NCI-H1048 (cell line): ENCODE data around the gene SHANK3.
"Not testable (repeated sequence)": the region's sequence is repeated elsewhere in the genome, so short reads cannot be mapped to it uniquely, and the experiment has no call there.

Experiments used
- DNase-seq: peaks from one replicate; lab custom pipeline; 2025; lab: John Stamatoyannopoulos, UW

The SHANK3 gene

DNA sequence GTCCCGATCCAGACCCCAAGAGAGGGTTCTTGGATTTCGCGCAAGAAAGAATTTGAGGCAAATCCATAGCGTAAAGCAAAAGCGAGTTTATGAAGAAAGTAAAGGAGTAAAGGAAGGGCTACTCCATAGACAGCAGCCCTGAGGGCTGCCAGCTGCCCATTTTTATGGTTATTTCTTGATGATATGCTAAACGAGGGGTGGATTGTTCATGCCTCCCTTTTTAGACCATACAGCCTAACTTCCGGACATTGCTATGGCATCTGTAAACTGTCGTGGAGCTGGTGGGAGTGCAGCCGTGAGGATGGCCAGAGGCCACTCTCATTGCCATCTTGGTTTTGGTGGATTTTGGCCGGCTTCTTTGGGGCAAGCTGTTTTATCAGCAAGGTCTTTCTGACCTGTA lies 19.4 kb upstream of the SHANK3 start:
- DNase-seq: no peak

DNA sequence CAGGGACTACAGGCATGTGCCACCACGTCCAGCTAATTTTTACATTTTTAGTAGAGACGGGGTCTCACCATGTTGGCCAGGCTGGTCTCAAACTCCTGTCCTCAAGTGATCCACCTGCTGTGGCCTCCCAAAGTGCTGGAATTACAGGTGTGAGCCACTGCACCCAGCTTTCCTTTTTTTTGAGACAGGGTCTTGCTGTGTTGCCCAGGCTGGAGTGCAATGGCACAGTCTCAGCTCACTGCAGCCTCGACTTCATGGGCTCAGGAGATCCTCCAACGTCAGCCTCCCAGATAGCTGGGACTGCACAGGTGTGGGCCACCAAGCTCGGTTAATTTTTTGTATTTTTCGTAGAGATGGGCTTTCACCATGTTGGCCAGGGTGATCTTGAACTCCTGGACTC lies 18.0 kb upstream of the SHANK3 start:
- DNase-seq: not testable (repeated sequence)

DNA sequence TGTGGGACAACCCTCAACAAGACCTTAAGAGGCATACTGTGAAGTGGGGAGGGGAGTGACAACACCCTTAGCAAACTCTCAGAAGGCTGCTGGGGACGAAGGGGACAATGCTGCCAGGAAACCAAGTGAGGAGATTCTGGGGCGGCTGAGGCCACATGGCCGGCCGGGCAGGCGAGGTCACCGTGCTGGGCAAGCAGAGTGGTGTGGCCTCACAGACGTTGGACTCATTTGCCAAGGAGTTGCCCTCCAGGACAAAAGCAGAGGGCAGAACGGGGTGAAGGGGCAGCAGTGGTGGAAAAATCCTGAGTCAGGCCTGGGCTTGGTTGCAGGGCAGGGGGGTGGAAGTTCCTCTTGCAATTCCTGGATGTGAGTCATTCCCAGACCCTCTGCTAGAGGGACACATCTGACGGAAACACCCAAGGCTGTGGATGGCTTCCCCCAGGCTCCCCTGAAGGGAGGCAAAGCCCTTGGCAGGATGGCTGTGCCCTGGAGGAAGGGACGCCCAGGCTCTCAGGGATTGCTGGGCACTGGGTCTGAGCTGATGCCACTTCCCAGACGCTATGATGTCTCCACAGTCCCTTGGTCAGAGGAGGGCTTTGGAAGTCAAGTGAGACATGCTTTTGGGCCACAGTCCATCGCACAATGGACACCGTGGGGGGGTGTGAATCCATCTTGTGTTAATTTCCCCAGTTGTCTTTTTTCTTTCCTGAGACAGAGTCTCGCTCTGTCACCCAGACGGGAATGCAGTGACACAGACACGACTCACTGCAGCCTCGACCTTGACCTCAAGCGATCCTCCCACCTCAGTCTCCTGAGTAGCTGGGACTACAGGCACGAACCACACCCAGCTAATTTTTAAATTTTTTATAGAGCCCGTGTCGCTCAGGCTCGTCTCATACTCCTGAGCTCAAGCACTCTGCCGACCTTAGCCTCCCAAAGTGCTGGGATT lies 16.2 kb upstream of the SHANK3 start:
- no peak for DNase-seq

DNA sequence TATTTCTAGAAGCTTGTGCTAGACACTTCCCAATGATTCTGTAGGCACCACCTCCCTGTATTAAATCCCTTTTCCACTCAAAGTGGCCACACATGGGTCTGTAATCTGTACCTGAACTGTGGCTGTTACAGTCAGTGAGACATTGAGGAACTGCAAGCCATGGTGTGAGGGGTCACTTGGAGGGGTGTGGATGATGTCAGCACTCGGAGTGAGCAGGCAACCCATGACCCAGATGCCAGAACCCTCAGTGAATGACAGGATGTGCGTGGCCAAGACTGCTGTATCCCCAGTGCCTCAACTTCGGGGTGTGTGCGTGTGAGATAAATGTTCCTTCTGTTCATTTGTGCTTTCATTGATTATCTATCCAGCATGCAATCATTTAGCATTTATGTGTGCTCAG lies 14.7 kb upstream of the SHANK3 start:
- DNase-seq: no peak

DNA sequence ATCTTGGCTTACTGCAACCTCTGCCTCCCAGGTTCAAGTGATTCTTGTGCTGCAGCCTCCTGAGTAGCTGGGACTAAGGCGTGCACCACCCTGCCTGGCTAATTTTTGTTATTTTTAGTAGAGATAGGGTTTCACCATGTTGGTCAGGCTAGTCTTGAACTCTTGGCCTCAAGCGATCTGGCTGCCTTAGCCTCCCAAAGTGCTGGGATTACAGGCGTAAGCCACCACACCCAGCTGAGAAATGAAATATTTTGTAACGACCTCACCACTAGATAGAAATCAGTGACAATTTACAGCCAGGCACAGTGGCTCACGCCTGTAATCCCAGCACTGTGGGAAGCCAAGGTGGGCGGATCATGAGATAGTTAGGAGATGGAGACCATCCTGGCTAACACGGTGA lies 12.9 kb upstream of the SHANK3 start:
- DNase-seq: not testable (repeated sequence)

DNA sequence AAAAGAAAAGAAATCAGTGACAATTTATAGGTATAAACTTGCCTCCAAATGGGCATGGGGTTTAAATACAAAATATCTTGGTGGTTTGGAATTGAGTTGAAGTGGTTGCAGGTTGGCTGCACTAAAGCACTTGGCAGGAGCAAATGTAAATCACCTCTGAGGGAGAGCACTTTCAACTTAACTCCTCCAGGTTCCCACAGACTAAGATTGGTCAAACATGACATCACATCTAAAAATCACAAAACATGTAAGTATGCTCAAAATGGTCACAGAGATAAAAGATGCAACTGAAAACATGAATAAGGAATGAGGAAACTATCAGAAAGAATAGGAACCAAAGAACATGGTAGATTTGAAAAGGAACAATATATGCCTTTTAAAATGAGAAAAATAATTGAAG lies 12.3 kb upstream of the SHANK3 start:
- DNase-seq: no peak

DNA sequence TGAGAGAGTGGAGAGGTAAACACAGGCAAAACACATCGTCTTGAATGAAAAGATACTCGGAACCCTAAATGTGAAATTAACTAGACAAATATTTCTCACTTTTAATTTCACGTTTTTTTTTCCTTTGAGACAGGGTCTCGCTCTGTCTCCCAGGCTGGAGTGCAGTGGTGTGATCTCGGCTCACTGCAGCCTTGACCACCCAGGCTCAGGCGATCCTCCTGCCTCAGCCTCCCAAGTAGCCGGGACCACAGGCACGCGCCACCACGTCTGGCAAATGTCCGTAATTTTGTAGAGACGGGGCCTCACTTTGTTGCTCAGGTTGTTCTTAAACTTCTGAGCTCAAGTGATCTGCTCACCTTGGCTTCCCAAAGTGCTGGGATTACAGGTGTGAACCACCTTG lies 7.4 kb upstream of the SHANK3 start:
- no peak for DNase-seq

DNA sequence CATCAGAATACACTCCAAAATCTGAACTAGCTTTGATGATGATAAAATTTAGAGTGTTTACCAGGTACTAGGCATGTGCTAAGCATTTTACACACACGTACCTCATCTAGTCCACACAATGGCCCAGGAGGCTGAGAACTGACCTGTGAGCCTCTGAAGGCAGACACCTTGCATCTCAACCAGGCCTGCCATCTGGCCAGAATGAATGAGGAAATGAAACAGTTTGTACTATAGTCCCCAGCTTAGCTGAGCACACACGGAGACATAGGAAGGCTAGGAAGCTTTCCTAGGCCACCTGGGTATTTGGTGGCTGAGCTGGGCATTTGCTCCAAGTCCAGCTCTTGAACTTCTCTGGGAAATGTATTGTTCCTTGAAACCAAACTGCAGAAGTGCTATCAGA lies 6.9 kb upstream of the SHANK3 start:
- no peak for DNase-seq

DNA sequence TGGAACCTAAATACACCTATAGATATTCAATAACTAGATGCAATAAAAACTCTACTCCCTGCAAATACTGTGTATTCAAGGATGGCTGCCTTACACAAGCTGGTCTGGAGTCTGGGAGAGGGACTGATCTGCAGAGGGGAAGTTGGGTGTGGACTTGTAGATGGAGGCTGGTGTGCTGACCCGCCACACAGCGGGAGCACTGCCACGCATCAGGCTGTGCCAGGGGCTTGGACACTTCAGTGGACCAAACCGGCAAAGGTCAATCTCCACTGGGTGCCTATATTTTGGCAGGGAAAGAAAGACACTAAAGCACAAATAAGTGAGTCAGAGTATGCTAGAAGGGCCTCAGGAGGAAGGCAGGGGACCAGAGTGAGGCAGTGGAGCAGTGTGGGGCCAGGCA lies 2.1 kb upstream of the SHANK3 start:
- DNase-seq: no peak

DNA sequence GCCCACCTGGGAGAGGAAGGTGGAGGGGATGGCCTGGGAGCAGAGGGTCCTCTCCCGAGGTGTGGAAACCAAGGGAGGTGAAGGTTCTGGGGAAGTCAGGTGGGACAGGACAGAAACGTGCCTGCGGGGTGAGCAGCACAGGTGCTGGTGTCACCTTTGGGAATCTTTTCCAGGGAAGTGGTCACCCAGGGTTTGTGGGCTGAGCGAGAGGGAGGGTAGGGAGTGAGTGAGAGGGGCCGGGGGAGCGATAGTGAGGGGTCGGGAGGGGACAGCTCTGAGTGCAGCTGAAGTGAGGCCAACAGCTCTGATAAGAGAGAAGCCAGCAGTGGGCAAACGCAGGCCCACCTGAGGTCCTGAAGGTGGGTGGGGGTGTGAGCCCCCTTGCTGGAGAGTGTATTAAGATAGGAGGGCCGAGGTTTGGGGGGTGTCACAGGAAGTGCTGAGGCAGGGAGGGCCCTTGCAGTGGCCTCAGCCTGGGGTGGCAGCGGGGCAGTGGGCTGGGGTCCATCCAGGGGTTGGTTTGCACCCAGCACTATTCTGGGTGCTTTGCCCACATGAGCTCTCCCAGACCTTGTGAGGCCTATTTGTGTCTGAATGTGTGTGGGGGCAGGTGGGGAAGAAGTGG lies 1.6 kb upstream of the SHANK3 start:
- no peak for DNase-seq

DNA sequence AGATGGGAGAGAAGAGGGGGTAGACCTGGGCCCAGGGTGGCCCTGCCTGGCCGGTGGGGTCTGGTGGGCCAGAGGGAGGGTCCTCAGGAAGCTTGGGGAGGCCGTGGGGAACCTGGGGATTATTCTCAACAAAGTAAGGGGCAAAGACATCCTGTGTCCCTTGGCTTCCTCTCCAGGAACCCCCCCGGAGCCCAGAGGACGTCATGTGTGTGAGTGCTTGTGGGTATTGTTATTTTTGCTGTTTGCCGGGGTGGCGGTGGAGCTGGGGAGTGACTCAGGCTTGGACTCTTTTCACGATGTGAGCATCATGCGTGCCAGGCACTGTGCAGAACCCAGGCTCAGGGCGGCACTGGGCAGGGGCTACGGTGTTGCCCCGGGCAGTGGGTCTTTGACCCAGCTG lies 982 bp upstream of the SHANK3 start:
- no peak for DNase-seq

DNA sequence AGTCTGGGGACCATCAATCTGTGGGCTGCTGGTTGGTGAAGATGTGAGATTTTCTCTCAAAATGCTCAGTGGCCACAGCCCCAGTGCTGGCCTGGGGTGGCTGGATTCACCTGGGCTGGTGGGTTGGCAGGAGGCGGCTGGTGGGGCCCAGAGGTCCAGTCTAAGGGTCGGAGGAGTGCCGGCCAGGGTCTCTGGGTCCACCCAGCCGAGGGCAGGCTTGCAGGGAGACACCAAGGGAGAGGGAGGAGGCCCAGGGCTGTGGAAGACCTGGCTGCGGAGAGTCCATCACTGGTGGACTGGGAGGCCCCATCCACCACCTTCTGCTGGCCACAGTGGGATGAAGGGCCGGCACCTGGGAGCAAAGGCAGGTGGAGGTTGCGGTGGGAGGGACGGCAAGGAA lies 582 bp upstream of the SHANK3 start:
- no peak for DNase-seq

DNA sequence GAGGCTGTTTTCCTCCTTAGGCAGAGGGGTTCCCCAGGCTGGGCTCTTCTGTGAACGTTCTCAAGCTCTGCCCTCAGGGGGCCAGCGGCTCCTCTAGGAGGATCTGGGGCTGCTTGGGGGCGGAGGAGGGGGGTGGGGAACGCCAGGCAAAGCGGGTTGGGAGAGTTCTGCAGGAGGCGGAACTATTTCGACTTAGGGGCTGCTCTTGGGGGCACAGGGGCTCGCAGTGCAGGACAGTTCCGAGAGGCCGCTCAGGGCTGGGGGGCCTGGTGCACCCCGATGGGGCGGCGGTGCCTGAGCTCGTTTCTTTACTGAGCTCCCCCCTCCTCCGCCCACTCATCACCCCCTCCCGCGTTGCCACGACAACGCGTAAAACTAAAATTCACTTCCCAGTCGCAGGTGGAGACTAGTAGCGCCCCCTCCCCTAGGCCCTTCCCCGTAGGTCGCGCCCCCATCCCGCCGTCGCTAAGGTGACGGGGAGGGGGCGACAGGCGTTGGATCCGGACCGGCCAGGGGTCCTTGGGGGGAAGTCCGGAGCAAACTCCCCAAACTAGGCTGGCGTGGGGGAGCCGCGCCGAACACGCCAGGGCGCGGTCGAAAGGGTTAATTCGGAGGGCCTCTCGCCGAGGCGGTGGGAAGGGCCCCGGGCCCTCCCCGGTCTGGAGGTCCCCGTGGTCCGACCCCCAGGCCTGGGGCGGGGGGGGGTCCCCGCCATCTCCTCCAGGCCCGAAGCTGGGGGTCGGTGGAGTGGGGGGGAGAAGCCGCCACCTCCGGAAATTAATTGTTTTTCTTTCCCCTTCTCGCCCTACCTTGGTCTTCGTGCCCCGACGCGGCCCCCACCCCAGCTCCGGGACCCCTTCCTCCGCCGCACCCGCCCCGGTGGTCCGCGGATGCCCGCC lies 857 bp downstream of the SHANK3 start:
- DNase-seq: no peak

DNA sequence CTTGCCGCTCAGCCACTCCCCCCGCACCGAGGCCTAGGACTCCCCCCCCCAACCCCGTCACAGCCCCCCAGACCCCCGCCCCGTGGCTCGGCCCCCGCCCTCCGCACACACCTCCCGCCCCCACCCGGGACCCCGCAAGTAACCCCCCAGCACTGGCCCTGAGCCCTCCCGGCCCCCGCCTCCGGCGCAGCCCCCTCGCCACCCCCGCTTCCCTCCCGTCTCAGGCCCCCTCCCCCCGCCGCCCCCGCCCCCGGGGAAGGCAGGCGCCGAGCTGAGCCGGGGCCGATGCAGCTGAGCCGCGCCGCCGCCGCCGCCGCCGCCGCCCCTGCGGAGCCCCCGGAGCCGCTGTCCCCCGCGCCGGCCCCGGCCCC lies 1.5 kb downstream of the SHANK3 start:
- DNase-seq: no peak

DNA sequence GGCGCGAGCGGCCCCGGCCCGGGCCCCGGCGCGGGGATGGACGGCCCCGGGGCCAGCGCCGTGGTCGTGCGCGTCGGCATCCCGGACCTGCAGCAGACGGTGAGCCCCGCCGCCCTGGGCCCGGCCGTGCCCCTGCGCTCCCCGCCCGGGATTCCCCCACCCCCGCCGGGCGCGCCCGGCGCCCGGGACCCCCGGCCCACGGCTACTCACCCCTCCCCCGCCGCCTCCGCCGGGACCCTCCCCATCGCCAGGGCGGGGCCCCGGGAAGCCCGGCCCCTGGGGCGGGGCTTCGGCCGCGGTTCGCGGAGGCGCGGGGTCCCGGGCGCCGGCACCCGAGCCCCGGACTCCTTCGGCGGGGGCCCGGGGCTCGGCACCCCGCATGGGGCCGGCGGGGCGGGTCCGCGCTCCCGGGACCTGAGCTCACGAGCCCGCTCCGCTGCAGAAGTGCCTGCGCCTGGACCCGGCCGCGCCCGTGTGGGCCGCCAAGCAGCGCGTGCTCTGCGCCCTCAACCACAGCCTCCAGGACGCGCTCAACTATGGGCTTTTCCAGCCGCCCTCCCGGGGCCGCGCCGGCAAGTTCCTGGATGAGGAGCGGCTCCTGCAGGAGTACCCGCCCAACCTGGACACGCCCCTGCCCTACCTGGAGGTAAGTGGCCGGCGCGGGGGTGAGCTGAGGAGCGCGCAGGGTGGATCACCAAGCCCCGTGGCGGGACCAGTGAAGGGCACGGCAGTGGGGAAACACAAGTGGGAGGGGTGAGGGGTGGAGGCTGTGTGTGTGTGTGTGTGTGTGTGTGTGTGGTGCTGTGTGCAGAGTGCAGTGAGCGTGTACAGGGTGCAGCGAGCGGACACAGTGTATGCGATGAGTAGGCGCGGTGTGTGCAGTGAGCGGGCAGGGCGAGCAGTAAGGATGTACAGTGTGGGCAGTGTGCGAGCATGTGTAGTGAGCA lies 2.3 kb downstream of the SHANK3 start:
- peak; percentile 68 for DNase-seq

DNA sequence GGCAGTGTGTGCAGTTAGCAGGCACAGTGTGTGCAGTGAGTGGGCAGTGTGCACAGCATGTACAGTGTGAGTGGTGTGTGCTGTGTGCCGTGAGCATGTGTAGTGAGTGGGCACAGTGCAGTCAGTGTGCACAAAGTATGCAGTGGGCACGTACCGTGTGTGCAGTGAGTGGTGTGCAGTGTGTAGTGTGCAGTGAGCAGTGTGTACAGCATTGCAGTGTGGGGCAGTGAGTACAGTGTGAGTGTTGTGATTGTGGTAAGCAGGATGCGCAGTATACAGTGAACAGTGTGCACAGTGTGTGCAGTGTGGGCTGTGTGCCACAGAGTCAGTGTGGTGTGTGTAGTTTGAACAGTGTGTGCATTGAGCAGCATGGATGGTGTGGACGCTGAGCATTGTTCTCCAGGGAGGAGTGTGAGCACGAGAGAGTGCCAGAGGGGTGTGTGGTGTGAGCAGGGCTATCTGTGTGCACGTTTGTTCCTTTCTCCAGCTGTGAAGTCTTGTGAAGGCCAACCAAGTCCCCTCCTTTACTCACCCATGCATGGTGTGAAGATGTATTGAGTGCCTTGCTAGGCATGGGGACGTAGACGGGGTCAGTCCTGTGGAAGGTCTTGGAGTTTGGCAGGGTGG lies 3.0 kb downstream of the SHANK3 start:
- no peak for DNase-seq

DNA sequence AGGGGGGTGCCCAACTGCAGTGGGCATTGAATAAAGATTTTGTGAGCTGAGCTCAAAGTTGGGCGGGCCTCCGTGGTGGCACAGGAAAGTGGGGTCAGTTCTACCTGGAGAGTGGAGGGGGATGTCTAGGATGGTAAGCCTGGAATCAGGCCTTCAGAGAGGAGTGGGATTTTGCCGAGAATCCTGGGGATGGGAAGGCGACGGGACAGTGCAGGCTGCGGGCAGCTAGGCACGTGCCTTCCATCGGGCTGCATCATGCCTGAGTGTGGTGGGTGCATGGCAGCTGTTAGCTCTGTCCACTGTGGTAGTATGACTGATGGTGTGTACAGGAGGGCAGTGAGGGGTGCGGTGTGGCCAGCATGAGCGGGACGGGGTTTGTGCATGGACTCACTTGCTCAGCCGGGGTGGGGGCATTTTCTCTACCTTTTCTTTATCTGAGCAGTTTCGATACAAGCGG lies 3.6 kb downstream of the SHANK3 start:
- DNase-seq: no peak

DNA sequence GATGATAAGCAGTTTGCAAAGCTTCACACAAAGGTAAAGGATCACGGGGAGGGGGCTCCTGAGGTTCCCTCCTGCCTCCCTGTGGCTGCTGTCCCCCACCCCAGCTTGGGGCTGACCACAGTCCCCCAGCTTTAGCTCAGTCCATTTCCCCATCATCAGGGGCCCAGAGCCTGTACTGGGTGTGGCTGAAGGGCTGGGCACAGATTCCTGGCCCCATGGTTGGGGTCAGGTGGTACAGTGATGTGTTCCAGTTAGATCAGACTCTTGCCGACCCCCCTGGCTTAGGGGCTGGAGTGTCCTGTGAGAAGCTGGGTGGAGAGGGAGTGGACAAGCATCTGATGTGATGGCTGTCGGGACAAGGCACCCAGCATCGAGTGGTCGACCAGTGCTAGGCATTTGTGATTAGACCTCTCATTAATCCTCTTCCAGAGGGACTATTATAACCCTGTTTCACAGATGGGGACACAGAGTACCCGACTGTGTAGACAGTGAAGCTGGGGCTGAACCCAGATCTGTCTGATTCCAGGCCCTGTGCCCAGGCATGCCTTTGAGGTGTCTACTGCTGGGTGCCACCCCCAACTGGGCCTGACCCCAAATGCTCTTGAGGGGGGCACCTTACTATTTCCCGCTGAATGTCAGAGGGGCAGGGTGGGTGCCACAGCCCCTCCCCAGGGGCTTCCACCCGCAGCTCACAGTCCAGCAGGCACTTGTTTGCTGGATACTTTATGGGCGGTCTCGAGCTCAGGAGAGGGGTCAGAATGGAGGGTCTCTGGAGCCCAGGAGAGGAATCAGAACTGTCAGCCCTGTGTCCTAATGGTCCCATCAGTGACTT lies 4.3 kb downstream of the SHANK3 start:
- DNase-seq: no peak

DNA sequence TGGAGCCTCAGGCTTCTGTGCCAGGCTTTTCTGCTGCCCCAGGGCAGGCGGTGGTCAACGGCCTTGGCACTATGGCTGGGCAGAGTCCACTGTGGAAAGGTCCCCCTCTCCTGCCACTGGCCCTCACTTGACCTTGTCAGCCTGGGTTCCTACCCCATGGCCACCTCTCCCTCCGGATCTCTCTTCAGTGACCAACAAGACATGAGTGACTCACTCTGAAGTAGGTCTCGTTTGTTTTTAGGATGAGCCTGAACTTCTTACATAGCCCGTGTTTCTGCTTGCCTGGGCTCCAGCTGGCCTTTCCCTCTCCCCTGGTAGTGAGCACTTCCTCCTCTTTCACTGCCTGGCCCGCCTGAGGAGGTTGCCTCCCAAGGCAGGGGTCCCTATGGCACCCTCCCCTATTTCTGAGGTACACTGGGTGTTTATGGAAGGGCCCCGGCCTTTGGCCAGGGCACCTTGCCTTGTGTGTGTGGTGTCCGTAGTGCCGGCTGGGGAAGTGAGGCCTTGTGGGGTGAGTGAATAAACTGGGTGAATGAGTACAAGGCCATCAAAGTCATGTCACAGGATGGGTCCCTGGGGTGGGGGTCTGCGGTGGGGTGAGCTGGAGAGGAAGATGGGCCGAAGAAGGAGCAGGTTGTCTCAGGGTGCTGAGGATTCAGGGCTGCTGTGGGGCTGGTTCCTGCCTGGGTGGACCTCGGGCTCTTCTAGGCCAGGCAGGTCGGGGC lies 5.0 kb downstream of the SHANK3 start:
- no peak for DNase-seq
